ENCODE measurements around the gene RCAN3.

DNA sequence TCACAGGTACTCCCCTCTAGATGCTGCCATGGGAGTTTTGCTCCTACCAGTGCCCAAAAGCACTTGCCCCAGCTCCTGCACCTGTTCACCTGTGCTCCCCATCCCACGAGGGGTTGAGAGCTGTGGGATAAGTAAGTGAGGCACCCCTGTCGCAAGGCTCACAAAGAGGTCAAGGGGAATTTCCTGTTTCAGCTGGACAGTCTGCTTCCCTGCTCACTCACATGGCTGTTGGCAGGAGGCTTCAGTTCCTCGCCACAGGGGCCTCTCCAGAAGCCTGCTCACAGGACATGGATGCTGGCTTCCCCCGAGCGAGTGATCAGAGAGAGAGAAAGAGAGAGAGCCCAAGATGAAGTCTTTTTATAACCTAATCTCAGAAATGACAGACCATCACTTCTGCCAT lies 44.6 kb downstream of the RCAN3 start:
- TF ChIP-seq, protein P1, sequence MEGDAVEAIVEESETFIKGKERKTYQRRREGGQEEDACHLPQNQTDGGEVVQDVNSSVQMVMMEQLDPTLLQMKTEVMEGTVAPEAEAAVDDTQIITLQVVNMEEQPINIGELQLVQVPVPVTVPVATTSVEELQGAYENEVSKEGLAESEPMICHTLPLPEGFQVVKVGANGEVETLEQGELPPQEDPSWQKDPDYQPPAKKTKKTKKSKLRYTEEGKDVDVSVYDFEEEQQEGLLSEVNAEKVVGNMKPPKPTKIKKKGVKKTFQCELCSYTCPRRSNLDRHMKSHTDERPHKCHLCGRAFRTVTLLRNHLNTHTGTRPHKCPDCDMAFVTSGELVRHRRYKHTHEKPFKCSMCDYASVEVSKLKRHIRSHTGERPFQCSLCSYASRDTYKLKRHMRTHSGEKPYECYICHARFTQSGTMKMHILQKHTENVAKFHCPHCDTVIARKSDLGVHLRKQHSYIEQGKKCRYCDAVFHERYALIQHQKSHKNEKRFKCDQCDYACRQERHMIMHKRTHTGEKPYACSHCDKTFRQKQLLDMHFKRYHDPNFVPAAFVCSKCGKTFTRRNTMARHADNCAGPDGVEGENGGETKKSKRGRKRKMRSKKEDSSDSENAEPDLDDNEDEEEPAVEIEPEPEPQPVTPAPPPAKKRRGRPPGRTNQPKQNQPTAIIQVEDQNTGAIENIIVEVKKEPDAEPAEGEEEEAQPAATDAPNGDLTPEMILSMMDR (IDR thresholded peaks at IDR 0.05; ENCODE audit: poor library complexity), result no peak
- TF ChIP-seq EZH2 (IDR thresholded peaks at IDR 0.05; ENCODE audit: borderline replicate concordance) (no peak), EZH2phosphoT487 (IDR thresholded peaks at IDR 0.05; ENCODE audit: low read depth, severe bottlenecking, unreplicated experiment) (no peak)
